BE2C (cell line): ENCODE measurements around the gene MYCN.
"Not testable (repeated sequence)": the region's sequence is repeated elsewhere in the genome, so short reads cannot be mapped to it uniquely, and the experiment has no call there.

ENCODE experiments used
- DNase-seq: peaks from one replicate; pipeline ENCODE4 v3.0.0-alpha.2; 2020
- H3K27me3 ChIP-seq: fragments of 250-450 bp; sonication (Bioruptor Pico); 2 replicates; pipeline ENCODE4 v1.5.1; 2020; ENCODE audit warnings: mild to moderate bottlenecking
- H3K36me3 ChIP-seq: fragments of 250-450 bp; sonication (Bioruptor Pico); 2 replicates; pipeline ENCODE4 v1.5.1; 2020; ENCODE audit warnings: mild to moderate bottlenecking
- H3K4me1 ChIP-seq: fragments of 250-450 bp; sonication (Bioruptor Pico); 2 replicates; pipeline ENCODE4 v1.5.1; 2020
- H3K4me3 ChIP-seq: 2 replicates; pipeline ENCODE4 v1.5.1; 2011; ENCODE audit warnings: low read depth, low read length
- H3K9me3 ChIP-seq: fragments of 250-450 bp; sonication (Bioruptor Pico); 2 replicates; pipeline ENCODE4 v1.5.1; 2020
- CTCF ChIP-seq: IDR thresholded peaks from 2 replicates; pipeline ENCODE4 v1.5.1; 2012; ENCODE audit warnings: mild to moderate bottlenecking, low read depth, low read length

Gene MYCN

GRCh38 chr2:15927551-15928218, 12.7 kb upstream of the MYCN start:
- H3K4me3 ChIP-seq = no peak overlapping the region
- H3K4me1 ChIP-seq = no peaks in the 10 kb centered on the region
- no peaks in the 10 kb centered on the region for H3K36me3 ChIP-seq
- no peak for DNase-seq
- H3K27me3 ChIP-seq = no peaks in the 10 kb centered on the region
- no peaks in the 10 kb centered on the region; the same call in 1 of the 2 replicates for H3K9me3 ChIP-seq
- TF ChIP-seq CTCF = no peak

DNA sequence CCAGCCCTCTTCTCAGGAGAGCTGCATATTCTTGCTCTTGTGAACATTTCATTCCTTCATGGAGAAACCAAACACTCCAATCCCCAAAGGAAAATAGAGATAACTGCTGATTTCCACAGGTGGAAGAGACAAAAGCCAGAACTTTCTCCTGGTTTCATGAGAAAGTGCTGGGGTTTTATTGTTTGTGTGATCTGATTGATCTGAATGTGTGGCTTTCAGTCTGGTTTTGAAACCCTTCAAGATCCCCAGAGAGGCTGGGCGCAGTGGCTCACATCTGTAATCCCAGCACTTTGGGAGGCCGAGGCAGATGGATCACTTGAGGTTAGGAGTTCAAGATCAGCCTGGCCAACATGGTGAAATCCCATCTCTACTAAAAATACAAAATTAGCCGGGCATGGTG, 11.3 kb upstream of the MYCN start:
- not testable (repeated sequence) for H3K4me3 ChIP-seq, H3K9me3 ChIP-seq, H3K36me3 ChIP-seq, DNase-seq, H3K27me3 ChIP-seq, H3K4me1 ChIP-seq

DNA sequence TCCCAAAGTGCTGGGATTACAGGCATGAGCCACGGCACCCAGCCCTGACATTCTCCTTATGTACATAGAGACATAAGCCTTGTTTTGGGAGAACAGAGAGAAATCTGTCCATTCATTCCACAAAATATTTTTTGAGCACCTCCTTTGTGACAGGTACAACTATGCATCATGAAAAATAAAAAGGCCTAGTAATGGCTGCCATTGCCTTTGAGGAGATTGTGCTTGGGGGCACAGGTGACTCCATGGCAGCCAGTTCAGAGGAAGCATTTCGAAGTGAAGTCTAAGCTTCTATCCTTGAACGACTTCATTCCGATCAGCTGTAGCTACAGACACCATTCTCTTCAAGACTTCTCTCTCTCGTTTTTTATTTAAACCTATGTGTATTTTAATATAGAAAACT, 10.5 kb upstream of the MYCN start:
- Histone ChIP-seq H3K4me1 (no peaks in the 10 kb centered on the region), H3K36me3 (no peaks in the 10 kb centered on the region), H3K27me3 (no peaks in the 10 kb centered on the region), H3K9me3 (no peaks in the 10 kb centered on the region), H3K4me3 (no peak overlapping the region)
- TF ChIP-seq CTCF = no peak
- DNase-seq = no peak

DNA sequence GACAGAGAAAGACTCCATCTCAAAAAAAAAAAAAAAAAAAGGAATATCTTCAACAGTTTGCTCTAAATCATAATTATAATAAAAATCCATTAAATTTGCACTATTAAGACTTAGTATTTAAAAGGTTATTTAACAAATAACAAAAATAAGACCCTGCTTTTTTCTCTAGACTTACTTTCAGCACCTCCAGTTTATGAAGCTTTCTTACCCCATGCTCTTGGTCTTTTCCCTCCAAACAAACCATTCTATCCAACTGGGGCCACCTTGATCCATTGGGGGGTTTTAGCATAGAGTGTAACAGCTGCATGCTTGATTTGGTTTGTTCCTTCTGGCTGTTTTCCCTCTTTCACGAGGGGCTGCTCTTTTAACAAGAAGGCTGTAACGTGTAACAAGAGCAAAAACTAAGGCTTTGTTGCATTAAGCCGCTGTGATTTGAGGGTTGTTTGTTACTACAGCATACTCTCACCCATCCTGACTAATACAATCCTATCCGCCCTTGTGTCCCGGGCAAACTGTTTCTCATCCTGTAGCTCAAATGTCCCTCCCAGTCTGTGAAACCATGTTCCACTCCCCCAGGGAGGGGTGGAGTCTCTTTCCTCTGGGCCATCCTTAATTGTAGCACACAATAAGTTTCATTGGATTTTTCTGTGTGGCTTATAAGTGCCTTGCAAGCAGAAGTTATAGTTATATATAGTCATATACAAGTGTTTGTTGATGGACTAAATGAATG, 9.6 kb upstream of the MYCN start:
- no peaks in the 10 kb centered on the region for H3K9me3 ChIP-seq
- H3K27me3 ChIP-seq = no peaks in the 10 kb centered on the region
- H3K36me3 ChIP-seq = no peaks in the 10 kb centered on the region
- H3K4me1 ChIP-seq = no peaks in the 10 kb centered on the region
- no peak for TF ChIP-seq CTCF
- no peak for DNase-seq
- H3K4me3 ChIP-seq = no peak overlapping the region

DNA sequence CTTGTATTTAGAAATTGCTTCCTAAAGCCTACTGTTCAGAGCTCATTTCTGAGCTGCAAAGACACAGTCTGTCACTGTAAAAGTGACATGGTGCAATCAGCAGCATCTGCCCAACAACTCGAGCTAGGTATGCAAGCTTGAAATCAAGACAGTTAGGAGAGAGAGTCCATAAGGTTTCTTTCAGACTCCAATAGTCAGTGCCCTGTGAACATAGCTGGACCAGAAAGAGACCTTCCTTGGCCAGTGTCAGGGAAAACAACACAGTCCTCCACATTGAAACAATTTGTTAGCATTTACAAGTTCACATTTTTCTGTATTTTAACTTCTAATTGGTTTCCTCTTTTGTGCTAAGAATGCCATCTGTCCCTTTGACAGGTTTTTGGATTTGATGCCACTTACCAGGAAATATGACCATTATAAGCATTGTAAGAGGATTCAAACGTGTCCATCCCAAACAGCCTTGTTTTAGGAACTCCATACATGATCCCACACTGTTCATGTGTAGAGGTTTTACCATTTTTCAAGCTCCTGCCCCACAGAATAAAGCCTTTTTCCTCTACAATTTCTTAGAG, 8.9 kb upstream of the MYCN start:
- Histone ChIP-seq H3K36me3 (no peaks in the 10 kb centered on the region), H3K27me3 (peaks cover 2% of the 10 kb centered on the region), H3K4me3 (no peak overlapping the region), H3K4me1 (no peaks in the 10 kb centered on the region), H3K9me3 (peaks cover 1% of the 10 kb centered on the region; the same call in 1 of the 2 replicates)
- no peak for TF ChIP-seq CTCF
- DNase-seq = no peak

DNA sequence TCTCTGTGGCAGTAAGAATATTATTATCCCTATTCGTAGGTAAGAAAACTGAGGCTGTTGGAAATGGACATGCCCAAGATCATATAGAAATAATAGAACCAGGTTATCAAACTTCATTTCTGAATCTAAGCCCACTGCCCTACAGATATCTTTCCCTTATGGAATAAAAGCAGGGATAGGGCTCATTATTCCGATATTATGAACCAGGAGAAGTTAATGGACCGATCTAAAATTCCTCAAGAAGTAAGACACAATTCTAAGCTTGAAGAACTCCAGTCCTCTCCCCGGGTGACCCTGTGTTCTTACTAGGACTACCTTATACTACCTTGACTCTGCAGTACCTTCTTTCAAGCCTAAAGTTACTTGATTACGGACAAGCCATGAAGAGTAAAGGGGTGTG, 8.4 kb upstream of the MYCN start:
- Histone ChIP-seq H3K4me1 (no peaks in the 10 kb centered on the region), H3K36me3 (no peaks in the 10 kb centered on the region), H3K9me3 (peaks cover 2% of the 10 kb centered on the region; the same call in 1 of the 2 replicates), H3K27me3 (peaks cover 7% of the 10 kb centered on the region), H3K4me3 (no peak overlapping the region)
- DNase-seq = no peak
- TF ChIP-seq CTCF = no peak
